GM19023 (cell line): ENCODE results near the gene ACSS2.

Experiments
- ATAC-seq: cut with Tn5 transposase; IDR thresholded peaks from one replicate; pipeline ENCODE4 v1.9.1; 2021; ENCODE audit warnings: mild to moderate bottlenecking, moderate library complexity; ENCODE audit not compliant: unreplicated experiment

ACSS2 gene

DNA sequence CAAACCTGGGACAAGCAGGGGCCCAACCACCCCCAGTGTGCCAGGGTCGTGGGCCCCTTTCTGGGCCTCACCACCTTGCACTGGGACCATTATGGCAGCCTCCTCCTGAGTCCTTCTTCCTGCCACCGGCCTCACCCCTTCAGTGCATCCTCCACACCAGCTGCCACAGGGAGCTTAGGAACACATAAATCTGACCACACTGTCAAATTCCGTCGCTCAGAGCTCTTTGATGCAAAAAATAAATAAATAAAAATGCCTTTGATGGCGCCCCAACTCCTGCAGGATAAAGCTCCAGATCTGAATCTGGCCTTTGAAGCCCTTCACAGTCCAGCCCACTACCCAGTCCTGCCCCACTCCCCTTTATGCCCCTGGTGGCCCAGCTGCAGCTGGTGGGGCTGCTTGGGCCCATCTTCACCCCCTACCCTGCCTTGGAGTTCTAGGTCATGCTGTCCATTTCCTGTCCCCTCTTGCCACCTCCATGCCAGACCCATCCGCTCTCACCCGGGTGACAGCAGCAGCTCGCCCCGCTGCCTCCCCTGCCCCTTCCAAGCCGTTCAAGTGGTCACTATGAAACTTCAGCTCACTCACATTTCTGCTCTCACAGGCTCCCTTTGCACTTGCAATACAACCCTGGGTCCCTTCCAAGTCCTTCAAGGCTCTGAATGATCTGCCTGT is 95.3 kb downstream of the ACSS2 start:
- ATAC-seq = no peak

DNA sequence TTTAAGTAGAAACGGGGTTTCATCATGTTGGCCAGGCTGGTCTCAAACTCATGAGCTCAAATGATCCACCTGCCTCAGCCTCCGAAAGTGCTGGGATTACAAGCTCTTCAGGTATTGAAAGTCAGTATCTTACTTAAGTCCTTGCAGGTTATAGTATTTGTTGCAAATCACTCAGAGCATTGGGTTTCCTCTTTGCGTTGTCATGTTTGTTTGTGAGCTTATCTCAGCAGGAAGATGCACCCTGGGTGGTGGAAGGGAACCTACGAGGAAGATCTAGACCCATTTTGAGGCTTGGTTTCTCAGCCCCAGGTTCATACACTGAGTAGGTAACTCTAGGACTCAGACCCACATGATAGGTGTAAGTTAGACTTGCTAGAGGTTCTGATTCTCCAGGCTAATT is 97.8 kb downstream of the ACSS2 start:
- ATAC-seq = no peak

DNA sequence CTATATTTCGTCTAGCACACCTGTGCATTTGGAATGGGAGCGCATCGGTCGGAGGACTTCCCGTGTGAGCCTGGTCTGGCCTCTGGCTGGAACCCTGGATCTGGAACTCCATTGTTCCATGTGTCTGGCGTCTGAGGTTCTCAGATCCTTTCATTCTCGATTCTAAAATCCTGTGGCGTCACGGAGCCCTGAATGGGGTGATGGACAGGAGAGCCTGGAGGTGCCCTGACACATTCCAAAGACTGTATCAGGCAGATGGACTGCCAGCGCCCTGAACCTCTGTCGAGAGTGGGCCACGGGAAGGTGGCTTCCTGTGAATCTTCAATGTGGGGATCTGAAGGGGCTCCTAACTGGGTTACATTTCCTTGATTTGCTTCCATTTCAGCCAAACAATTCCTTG is 99.9 kb downstream of the ACSS2 start:
- ATAC-seq = no peak
